Sciatic nerve (tissue), 2 donors: ENCODE results near the gene SH3TC1. TPM values are rescaled to one million over a fixed set of nuclear protein-coding genes. Genes with fewer than 3 reads are reported as not detected.

Source experiments
- ATAC-seq: fragments of 200-7000 bp; cut with Tn5 transposase; one replicate; pipeline ENCODE4 v1.9.1; 2020; ENCODE audit warnings: mild to moderate bottlenecking, moderate library complexity
- DNase-seq: peaks from one replicate; pipeline ENCODE4 v3.0.0-alpha.2; 2020; ENCODE audit warnings: low spot score
- intact Hi-C: fragments of 100-400 bp; cut with DNase I; formaldehyde crosslinking; loops from one replicate; pipeline ENCODE4 v1.14.2; 2022
- total RNA-seq: library from RNA; stranded (reverse); fragmentation: NEBNext Ultra II Directional; extraction: Animal tissue kit (Norgen Biotek cat#: 25700); gene quantifications from one replicate; pipeline ENCODE4 v1.2.1, GENCODE V29; 2021
- donor health status: DM: no; HTN: no; CAD: no.
- donor health status: DM: no; HTN: no; CAD: no.

SH3TC1 gene
- total RNA-seq, 1 donor from 2014 or later = 52.2 TPM

- intact Hi-C loops = no loop called here
- DNase-seq = no peak
- no peak for ATAC-seq
Measured at GRCh38 chr4:8177956-8178355, 21.1 kb upstream of the SH3TC1 start.

GRCh38 chr4:8179074-8179473 is 20.0 kb upstream of the SH3TC1 start:
- ATAC-seq (no peak), DNase-seq (no peak)
- intact Hi-C loops = no loop called here

GRCh38 chr4:8179771-8180170 is 19.3 kb upstream of the SH3TC1 start:
- ATAC-seq (no peak), DNase-seq (no peak)
- intact Hi-C loops = no loop called here

- intact Hi-C loops = no loop called here
- ATAC-seq = no peak
- DNase-seq = no peak
Measured at GRCh38 chr4:8180310-8181093, 18.6 kb upstream of the SH3TC1 start.

- intact Hi-C loops = no loop called here
- no peak for ATAC-seq
- DNase-seq = no peak
Measured at GRCh38 chr4:8181119-8181518, 18.0 kb upstream of the SH3TC1 start.

DNA sequence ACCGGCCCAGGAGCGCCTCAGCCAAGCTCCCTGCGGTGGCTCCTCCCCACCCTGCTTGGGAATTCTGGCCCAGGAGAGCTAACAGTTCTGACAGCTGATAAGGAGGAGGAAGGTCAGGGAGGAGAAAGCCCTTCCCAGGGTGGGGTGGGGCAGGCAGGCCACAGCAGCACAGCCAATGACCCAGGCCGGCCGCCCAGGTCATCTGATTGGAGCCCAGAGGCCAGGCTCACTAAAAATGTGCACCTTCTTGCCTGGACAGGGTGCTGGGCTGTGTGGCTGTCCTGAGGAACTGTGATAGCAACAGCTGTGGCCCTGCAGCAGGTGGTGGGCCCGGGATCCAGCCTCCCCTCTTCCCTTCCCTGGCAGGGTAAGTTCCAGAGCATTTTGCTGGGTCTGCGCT is 17.2 kb upstream of the SH3TC1 start:
- peak; percentile 40 for ATAC-seq
- intact Hi-C loops = no loop called here
- no peak for DNase-seq

GRCh38 chr4:8182294-8182693 is 16.8 kb upstream of the SH3TC1 start:
- intact Hi-C loops = no loop called here
- no peak for ATAC-seq
- no peak for DNase-seq

DNA sequence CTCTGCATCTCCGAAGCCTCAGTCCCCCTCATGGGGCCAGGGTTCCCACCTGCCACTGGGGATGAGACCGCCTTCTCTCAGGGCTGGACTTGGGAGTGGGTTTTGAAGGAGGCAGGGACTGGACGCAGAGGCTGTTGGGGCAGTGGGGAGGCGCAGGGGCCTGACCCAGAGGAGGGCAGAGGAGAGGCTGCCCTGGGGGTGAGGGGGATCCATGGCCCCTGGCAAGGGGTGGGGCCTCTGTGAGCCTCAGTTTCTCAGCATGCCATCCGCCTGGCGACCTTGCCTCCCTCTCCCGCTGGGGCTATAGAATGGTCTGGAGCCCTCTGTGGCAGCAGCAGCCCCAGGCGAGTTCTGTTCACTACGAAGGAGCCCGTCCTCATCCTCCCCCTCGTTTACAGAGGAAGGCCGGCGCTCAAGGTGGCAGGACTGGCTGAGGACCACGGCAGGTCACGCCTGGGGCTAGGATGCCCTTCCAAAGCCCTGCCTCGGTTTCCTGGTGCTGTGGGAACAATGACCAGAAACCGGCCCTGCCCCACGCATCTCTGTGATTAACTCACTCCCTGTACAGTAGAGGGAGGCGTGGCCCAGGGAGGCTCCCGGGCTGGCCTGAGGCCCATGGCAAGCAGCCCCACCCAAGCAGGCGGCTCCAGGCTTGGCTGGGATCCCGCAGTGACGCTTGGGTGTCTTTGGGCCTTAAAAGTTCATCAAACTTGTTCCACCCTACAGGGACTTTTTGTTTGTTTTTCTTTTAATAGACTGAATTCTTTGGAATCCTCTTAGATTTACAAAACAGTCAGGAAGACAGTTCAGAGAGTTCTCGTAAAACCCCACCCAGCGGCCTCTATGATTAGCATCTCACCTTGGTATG is 16.0 kb upstream of the SH3TC1 start:
- ATAC-seq (peak; percentile 89), DNase-seq (peak; percentile 92)
- intact Hi-C loops = no loop called here

DNA sequence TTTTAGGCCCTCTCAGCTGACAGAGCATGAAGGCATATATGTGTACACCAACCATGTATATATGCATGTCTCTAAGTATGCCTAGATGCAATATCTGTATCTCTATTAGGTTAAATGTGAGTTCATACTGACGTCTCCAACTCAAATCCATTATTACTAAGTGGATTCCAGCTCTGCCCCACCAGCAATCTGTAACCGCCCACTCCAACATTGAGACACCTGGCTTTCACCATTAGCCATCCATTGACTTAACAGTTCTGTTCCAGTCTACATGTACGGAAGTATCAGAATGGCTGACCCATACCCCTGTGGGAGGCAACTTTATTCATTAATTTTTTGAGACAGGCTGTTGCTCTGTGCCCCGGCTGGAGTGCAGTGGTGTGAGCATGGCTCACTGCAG is 15.0 kb upstream of the SH3TC1 start:
- no peak for ATAC-seq
- no peak for DNase-seq
- intact Hi-C loops = no loop called here

GRCh38 chr4:8185295-8185694 is 13.8 kb upstream of the SH3TC1 start:
- DNase-seq = no peak
- intact Hi-C loops = no loop called here

DNA sequence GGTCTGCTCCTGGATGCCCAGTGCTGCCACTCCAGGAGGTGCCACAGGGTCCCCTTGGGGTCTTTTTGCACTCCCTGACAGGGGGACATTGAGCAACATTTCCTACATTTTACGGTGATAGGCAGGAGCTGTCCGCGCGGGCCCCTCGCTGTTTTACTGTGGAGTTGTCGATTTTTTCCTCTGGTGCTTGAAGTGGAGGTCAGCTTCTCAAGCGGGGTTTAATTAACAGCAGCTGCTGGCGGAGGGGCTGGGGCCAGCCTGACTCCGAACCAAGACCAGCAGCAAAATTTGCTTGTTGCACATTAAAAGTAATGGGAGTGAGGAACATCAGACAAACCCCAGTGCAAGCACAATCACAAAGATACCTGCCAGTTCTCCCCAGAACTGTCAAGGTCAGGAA is 13.2 kb upstream of the SH3TC1 start:
- ATAC-seq = peak; percentile 34
- intact Hi-C loops = no loop called here
- no peak for DNase-seq

More at GRCh38 chr4:8185295-8185694, 13.8 kb upstream of the SH3TC1 start:
- ATAC-seq = peak; percentile 47

GRCh38 chr4:8188085-8188484 is 11.0 kb upstream of the SH3TC1 start:
- intact Hi-C loops = no loop called here
- no peak for DNase-seq
- no peak for ATAC-seq

DNA sequence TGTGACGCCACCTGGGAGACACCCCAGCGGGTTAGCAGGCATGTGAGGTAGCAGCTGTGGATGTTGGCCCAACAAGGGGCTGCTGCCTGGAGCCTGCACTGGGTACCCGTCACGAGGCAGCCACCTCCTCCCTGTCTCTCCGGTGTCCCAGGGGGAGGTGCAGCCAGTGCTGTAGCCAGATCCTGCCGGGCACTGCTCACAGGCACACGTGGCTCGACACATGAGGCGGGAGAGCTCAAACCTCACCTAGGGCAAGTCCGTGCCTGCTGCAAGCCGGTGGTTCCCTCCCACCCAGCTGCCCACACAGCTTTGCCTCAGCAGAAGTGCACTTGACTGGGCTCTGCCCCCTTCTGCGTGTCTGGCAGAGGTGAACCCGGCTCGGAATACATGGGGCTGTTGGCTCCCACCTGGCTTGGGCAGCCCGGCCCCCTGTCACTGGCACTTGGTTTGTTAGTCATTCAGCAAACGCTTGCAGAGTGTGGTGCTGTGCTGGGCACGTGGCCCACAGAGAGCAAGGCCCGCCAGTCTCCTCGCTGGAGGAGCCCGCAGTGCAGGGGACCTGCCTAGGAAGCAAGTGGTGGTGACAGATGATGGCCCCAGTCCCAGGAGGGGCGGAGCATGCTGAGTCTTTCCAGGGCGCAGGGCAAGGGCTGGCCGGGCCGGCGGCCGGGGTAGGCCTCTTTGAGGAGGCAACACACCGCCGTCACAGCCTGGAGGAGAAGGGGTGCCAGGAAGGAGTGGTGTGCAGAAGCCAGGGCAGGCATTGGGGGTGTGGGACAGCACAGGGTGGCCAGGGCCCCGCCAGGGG is 10.1 kb upstream of the SH3TC1 start:
- intact Hi-C loops = no loop called here

GRCh38 chr4:8189551-8190466 is 9.3 kb upstream of the SH3TC1 start:
- intact Hi-C loops = no loop called here
- DNase-seq (no peak), ATAC-seq (no peak)

More for the DNA sequence above, 10.1 kb upstream of the SH3TC1 start:
- ATAC-seq (no peak), DNase-seq (no peak)

DNA sequence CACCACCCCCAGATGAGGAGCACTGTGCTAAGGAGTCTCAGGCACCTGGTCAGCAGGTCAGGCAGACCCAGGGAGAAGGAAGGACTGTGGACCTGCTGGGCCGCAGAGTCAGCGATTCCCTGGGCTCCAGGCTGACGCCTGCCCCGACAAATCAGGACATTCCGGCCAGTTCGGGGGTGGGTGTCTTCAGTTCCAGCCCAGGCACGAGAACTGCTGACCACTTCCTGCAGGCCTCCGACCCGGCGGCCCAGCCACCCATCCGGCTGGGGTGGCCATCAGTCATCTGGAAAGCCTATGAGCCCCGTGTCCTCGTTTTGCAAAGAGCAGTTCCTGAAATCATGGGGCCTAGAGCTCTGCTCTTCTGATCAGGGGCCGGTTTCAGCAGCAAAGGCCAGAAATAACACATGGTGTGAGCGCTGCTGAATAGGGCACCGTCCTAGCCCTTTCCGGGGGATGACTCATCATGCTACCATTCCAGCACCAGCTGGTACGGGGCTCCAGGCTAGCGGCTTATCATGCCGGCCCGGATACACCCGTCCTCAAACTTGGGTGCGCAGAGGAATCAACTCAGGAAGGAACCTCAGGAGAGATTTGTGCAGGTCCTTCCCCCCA is 7.8 kb upstream of the SH3TC1 start:
- intact Hi-C loops = no loop called here
- no peak for DNase-seq
- peak; percentile 72 for ATAC-seq

DNA sequence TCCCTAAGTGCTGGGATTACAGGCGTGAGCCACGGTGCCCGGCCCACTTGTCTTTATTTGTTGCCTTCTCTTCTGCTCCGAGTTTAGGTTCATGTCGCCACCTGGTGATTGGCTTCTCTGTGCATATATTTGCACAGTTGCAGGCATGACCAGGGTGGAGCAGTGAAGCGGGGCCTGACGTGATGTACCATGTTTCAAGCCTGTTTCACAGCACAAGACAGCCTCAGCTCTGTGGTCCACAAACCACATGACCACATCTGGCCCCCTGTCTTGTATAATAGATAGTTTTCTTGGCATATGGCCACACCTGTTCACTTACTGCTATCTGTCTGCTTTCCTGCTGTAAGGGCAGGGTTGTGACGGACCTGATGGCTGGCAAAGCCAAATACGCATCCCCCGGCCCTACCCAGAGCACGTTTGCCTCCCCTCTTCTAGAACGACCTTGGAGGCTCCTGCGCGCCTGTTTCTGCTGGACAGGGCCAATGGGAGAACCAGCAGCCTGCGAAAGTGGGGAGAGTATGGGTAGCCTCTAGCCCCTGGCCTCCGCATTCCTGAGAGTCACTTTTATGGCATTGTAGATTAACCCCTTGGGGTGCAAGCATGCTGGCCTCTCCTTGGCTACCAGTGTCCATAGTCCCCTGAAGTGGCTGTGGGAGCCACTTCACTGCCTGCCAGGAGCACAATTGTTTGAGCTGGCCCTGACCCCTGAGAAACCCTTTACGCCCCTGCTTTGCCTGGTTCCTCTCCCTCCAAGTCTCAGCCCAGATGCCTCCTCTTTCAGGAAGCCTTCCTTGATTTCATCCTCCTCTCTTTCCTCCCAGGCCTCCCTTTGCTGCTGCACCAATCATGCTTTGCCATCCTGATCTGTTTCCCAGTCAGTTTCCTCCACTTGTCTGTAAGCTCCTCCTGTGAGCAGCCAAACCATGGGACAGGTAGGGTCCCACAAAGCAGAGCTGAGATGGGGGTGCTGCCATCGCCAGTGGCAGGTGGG is 6.0 kb upstream of the SH3TC1 start:
- DNase-seq (no peak), ATAC-seq (peak; percentile 43)
- intact Hi-C loops = no loop called here
